ENCODE measurements around the gene PCDHGA7.
"Not testable (repeated sequence)": the region's sequence is repeated elsewhere in the genome, so short reads cannot be mapped to it uniquely, and the experiment has no call there.

Gene PCDHGA7

DNA sequence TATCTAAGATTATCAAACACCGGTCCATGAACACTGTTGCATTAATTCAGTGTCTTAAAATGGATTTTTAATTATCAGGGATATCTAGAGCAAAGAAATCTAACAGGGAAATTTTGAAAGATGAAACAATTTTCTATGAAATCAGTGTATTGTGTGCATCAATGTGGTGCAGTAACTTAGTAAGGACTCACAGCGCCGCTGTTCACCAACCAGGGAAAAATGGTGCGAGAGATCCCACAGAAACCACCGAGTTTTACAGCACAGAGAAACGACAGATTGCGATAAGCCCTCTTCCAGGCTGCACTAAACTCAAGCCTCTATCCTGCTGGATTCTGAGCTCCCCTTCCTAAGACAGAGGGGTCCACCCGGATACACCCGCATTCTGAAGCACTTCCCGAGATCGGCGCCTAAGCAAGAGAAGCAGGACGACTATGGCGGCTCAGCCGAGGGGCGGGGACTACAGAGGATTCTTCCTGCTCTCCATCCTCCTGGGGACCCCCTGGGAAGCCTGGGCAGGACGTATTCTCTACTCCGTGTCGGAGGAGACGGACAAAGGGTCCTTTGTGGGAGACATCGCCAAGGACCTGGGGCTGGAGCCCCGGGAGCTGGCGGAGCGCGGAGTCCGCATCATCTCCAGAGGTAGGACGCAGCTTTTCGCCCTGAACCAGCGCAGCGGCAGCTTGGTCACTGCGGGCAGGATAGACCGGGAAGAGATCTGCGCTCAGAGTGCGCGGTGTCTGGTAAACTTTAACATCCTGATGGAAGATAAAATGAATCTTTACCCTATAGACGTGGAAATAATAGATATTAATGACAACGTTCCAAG is at the start of gene PCDHGA7:
Gene PCDHGA7, plus strand, starts transcription at position 274 of the 826 bp plus-strand sequence. Its CDS starts 158 bp downstream, at position 432.
- no peak for DNase-seq (ENCODE audit: low read depth)

DNA sequence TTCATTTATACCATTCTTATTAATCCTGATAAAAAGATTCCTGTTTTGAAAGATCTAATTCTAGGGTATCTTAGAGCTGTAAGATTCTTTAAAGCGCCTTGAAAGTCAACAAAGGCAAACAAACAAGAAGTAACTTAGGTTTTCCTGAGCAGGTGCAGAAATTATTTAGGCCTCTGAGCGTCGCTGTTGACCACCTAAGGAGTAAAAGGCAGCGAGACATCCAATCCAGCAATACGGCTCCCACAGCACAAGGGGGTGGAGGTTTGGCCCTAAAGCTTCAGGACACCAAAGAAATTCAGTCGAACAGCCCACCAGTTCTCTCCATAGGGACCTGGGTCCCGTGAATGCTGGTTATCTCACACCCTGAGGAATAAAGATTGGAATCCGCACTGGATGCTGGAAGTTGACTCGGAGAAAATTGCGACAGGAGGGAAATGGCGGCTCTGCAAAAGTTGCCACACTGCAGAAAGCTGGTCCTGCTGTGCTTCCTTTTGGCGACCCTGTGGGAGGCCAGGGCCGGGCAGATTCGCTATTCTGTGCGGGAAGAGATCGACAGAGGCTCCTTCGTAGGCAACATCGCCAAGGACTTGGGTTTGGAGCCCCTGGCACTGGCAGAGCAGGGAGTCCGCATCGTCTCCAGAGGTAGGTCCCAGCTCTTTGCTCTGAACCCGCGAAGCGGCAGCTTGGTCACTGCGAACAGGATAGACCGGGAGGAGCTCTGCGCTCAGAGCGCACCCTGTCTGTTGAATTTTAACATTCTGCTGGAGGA is 43.8 kb upstream of the PCDHGA7 start, which contains the start of gene PCDHGA2:
Gene PCDHGA2, plus strand, starts transcription at position 223 of the 769 bp plus-strand sequence.
- DNase-seq (ENCODE audit: low read depth): no peak

DNA sequence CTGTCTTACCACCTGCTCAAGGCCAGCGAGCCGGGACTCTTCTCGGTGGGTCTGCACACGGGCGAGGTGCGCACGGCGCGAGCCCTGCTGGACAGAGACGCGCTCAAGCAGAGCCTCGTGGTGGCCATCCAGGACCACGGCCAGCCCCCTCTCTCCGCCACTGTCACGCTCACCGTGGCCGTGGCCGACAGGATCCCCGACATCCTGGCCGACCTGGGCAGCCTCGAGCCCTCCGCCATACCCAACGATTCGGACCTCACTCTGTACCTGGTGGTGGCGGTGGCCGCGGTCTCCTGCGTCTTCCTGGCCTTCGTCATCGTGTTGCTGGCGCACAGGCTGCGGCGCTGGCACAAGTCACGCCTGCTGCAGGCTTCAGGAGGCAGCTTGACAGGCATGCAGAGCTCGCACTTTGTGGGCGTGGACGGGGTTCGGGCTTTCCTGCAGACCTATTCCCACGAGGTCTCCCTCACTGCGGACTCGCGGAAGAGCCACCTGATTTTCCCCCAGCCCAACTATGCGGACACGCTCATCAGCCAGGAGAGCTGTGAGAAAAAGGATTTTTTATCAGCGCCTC is 41.7 kb upstream of the PCDHGA7 start:
- not testable (repeated sequence) for DNase-seq (ENCODE audit: low read depth)

DNA sequence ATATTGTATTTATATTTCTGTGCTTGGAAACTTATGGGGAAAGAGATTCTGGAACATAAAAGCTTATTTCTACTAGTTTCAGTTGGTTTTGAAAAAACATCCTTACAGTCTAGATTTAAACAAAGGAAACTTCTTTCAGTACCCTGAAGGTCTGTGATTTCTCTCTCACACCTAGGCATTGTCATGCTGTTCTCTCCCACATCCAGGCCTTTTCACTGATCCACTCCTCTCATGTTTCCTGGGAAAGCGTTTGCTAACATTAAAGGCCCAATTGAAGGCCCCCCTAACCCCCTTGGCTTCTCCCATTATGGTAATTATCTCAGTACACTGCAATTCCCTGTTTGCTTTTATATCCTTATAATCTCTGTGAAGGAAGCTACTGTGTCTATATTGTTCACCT is 39.8 kb upstream of the PCDHGA7 start:
- DNase-seq (ENCODE audit: low read depth): no peak

GRCh38 chr5:141343242-141343952 is 39.1 kb upstream of the PCDHGA7 start, which contains the start of gene PCDHGA3:
PCDHGA3 (plus strand) TSS chr5:141343829; CDS start chr5:141344034, 205 bp downstream.
- no peak for DNase-seq (ENCODE audit: low read depth)

- no peak for DNase-seq (ENCODE audit: low read depth)
Measured at GRCh38 chr5:141343953-141344463, 38.5 kb upstream of the PCDHGA7 start.

DNA sequence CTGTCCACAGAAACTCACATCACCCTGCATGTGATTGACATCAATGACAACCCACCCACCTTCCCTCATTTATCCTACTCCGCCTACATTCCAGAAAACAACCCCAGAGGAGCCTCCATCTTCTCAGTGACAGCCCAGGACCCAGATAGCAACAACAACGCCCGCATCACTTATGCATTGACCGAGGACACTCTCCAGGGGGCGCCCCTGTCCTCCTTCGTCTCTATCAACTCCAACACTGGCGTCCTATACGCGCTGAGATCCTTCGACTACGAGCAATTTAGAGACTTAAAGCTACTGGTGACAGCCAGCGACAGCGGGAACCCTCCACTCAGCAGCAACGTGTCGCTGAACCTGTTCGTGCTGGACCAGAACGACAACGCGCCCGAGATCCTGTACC is 37.2 kb upstream of the PCDHGA7 start:
- no peak for DNase-seq (ENCODE audit: low read depth)

GRCh38 chr5:141346017-141346416 is 36.5 kb upstream of the PCDHGA7 start:
- DNase-seq (ENCODE audit: low read depth): not testable (repeated sequence)

- DNase-seq (ENCODE audit: low read depth): no peak
Measured at GRCh38 chr5:141349917-141350619, 32.5 kb upstream of the PCDHGA7 start, which contains the start of gene PCDHGB1. PCDHGB1 (plus strand) TSS chr5:141350099; CDS start chr5:141350261, 162 bp downstream.

DNA sequence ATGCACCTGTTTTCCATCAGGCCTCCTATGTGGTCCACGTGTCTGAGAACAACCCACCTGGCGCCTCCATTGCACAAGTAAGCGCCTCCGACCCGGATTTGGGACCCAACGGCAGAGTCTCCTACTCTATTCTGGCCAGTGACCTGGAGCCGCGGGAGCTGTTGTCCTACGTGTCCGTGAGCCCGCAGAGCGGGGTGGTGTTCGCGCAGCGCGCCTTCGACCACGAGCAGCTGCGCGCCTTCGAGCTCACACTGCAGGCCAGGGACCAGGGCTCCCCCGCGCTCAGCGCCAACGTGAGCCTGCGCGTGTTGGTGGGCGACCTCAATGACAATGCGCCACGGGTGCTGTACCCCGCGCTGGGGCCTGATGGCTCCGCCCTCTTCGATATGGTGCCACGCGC is 31.0 kb upstream of the PCDHGA7 start:
- no peak for DNase-seq (ENCODE audit: low read depth)

DNA sequence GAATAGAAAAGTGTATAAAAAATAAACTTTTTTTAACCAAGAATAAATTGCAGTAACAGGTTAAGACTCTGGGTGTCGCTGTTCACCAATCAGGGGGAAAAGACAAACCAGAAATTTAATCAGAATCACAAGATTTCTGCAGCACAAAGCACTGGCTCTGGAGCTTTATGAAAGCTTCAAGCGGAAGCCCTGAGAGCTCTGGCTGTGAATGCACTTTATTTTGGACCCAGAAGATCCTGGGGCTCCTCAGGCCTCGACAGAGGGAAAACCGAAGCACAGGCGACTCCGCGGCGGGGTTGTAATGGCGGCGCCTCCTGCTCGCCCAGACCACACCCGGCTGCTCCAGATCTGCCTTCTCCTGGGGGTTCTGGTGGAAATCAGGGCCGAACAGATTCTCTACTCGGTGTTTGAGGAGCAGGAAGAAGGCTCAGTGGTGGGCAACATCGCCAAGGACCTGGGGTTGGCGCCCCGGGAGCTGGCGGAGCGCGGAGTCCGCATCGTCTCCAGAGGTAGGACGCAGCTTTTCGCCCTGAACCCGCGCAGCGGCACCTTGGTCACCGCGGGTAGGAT is 27.6 kb upstream of the PCDHGA7 start, which contains the start of gene PCDHGA4:
Gene PCDHGA4, plus strand, starts transcription at position 122 of the 570 bp plus-strand sequence. Its CDS starts 87 bp downstream, at position 209.
- no peak for DNase-seq (ENCODE audit: low read depth)

DNA sequence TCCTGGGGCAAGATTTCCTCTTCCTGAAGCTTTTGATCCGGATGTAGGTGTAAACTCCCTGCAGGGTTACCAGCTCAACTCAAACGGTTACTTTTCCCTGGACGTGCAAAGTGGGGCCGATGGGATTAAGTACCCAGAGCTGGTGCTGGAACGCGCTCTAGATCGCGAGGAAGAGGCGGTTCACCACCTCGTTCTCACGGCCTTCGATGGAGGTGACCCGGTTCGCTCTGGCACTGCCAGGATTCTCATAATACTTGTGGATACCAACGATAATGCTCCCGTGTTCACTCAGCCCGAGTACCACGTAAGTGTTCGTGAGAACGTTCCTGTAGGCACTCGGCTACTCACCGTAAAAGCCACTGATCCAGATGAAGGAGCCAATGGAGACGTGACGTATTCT is 26.9 kb upstream of the PCDHGA7 start:
- no peak for DNase-seq (ENCODE audit: low read depth)

- DNase-seq (ENCODE audit: low read depth): no peak
Measured at GRCh38 chr5:141356133-141356532, 26.4 kb upstream of the PCDHGA7 start.

DNA sequence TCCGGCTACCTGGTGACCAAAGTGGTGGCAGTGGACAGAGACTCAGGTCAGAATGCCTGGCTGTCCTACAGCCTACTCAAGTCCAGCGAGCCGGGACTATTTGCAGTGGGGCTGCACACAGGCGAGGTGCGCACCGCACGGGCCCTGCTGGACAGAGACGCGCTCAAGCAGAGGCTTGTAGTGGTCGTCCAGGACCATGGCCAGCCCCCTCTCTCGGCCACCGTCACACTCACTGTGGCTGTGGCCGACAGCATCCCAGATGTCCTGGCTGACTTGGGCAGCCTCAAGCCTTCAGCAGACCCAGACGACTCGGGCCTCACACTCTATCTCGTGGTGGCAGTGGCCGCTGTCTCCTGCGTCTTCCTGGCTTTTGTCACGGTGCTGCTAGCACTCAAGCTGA is 25.6 kb upstream of the PCDHGA7 start:
- DNase-seq (ENCODE audit: low read depth): no peak

DNA sequence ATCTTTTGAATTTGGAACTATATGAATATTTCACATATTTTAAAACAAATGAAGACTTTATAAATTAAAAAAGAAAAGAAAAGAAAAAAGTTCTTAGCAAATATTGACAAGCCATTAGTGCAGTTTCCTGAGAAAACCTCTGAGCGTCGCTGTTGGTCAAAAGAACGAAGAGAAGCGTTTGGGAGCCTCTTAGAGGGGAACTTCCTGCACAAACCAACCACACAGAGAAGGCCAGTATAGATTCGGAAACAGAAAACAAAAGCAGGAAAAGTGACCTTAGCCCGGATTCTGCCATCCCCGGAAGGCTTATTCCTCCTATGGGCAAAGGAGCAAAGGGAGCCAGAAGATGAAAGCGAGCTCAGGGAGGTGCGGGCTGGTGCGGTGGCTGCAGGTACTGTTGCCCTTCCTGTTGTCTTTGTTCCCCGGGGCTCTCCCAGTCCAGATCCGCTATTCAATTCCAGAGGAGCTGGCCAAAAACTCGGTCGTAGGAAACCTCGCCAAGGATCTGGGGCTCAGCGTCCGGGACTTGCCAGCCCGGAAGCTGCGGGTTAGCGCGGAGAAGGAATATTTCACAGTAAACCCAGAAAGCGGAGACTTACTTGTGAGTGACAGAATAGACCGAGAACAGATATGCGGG is 22.6 kb upstream of the PCDHGA7 start, which contains the start of gene PCDHGB2:
Gene PCDHGB2, plus strand, starts transcription at position 205 of the 637 bp plus-strand sequence. Its CDS starts 142 bp downstream, at position 347.
- DNase-seq (ENCODE audit: low read depth): no peak

GRCh38 chr5:141360685-141361084 is 21.9 kb upstream of the PCDHGA7 start:
- no peak for DNase-seq (ENCODE audit: low read depth)

DNA sequence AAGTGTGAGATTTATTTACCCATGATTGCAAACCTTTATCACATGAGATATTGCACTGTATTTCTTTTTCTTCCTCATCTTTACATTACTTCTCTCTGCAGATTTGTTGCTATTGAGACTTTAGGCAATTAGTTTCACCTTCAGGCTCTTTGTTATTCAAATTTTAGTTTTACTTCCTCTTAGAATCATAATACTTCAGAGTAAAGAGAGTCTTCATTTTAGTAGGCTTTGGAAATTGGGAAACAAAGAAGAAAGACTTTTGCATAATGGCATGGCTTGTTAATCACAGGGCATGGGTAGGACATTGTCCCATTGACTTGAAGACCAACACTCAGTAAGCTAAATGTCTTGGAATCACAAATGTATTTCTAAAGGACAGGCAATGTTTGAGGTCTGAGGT is 19.8 kb upstream of the PCDHGA7 start:
- no peak for DNase-seq (ENCODE audit: low read depth)

DNA sequence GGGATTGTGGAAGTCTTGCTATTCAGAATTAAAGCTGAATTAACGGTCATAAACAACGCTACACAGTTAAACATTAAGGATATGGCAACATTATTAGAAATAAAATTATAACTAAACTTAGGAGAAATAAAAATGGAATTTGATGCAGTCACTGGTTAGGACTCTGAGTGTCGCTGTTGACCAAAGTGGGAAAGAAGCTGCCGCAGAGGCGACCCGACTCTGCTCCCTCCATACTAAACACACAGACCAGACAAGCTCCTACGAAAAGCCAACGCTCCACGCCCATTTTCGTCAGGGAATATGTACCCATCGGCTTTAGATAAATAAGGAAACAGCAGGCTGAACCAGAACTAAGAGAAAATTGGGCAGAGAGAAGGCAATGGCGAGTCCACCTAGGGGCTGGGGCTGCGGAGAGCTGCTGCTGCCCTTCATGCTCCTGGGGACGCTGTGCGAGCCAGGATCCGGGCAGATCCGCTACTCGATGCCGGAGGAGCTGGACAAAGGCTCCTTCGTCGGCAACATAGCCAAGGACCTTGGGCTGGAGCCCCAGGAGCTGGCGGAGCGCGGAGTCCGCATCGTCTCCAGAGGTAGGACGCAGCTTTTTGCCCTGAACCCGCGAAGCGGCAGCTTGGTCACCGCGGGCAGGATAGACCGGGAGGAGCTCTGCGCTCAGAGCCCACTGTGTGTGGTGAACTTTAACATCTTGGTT is 18.4 kb upstream of the PCDHGA7 start, which contains the start of gene PCDHGA5:
Gene PCDHGA5, plus strand, starts transcription at position 211 of the 709 bp plus-strand sequence. Its CDS starts 169 bp downstream, at position 380.
- DNase-seq (ENCODE audit: low read depth): no peak

Measured in stimulated activated CD8-positive, alpha-beta memory T cell treated with anti-CD3 and anti-CD28 coated beads, Interleukin-4, amount 100 ng/mL, for 24 hours (primary cell).